Muscle of leg (tissue), 11 donors: ENCODE results near the gene GABBR2. TPM values are rescaled to one million over a fixed set of nuclear protein-coding genes. Genes with fewer than 3 reads are reported as not detected.

ENCODE experiments used
- DNase-seq: peaks from one replicate; pipeline ENCODE4 v3.0.0; 2013
- H3K27ac ChIP-seq: one replicate; pipeline ENCODE4 v1.5.1; 2013; ENCODE audit warnings: mild to moderate bottlenecking, low read length, control low read depth
- H3K27me3 ChIP-seq: one replicate; pipeline ENCODE4 v1.6.1; 2013; ENCODE audit warnings: low read length; ENCODE audit not compliant: control insufficient read depth, insufficient read depth
- H3K36me3 ChIP-seq: one replicate; pipeline ENCODE4 v1.6.1; 2013; ENCODE audit warnings: low read length; ENCODE audit not compliant: control insufficient read depth, insufficient read depth
- H3K4me1 ChIP-seq: one replicate; pipeline ENCODE4 v1.6.1; 2013; ENCODE audit warnings: low read length; ENCODE audit not compliant: control insufficient read depth, insufficient read depth
- H3K4me3 ChIP-seq: one replicate; pipeline ENCODE4 v1.5.1; 2013; ENCODE audit warnings: low read length, control low read depth
- H3K9me3 ChIP-seq: replicated peaks from 2 replicates; pipeline ENCODE4 v1.6.1; 2013; ENCODE audit warnings: low read depth, low read length; ENCODE audit not compliant: control insufficient read depth
- WGBS: methylation state at CpG from one replicate; pipeline ENCODE4 v1.1.5; 2013; ENCODE audit warnings: missing lambda C conversion rate; ENCODE audit not compliant: insufficient coverage; 5-methylcytosine and 5-hydroxymethylcytosine counted together
- polyA plus RNA-seq, 8 donors: library from polyadenylated mRNA; unstranded; fragments of 120-200 nt; gene quantifications; one replicate each; pipeline versions ENCODE4 v1.2.1 to v1.2.3, GENCODE V29; 2013; ENCODE audit warnings: inconsistent platforms in 1 of 8, low replicate concordance in 1 of 8; ENCODE audit not compliant: insufficient read length in 8 of 8, insufficient read depth in 1 of 8
- total RNA-seq: library from RNA; stranded (reverse); fragments of 120-200 nt; gene quantifications from one replicate; pipeline ENCODE4 v1.2.4, GENCODE V29; 2013

Gene GABBR2
- total and polyA plus RNA-seq, 9 donors = 0.35 to 1.6 (median 0.89) TPM

DNA sequence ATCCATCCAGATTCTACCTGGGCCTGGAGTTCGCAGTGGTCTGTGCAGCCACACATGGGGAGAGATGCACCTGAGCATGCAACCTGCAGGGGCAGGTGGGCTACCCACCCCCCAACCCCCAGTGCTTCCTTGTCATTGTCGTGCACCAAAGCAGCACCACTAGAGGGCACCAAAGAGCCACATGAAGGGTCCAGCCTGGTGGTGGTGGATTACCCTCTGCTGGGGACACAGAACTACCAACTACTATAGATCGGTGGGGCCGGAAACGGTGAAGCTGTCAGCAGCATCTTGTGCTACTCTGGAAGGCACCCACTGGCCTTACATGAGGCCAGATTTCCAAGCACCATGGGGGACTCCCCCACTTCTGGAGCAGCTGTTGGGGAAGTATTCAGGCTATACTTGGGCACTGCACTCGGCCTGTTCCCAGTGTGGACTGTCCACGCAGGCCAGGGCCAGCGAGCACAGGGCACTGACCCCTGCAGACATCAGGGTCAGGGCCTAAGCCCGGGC is 393.1 kb downstream of the GABBR2 start:
- Histone ChIP-seq H3K27ac (no peak overlapping the region), H3K36me3 (no peaks in the 10 kb centered on the region)
- WGBS = 44% methylated on average over 5 of the region's 9 CpGs

DNA sequence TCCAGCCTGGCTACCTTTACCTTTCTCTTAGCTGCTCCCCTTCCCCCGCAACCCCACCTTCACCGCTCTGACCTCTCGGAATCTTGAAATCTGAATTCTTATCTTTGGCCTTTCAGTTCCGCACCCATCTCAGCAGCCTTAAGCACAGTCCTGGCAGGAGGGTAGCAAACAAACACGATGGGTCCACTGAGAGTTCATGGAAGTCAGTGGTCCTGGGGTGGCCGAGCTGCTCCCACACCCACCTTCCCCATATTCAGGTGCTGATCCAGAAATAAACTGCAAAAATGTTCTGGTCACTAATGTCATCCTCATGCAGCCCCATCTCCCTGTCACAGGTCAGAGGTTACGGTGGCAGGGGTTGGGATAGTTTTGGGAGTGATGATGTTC is 393.7 kb downstream of the GABBR2 start:
- Histone ChIP-seq H3K4me1 (no peaks in the 10 kb centered on the region), H3K27ac (no peak overlapping the region), H3K9me3 (no peaks in the 10 kb centered on the region), H3K27me3 (peaks cover 2% of the 10 kb centered on the region), H3K36me3 (no peaks in the 10 kb centered on the region), H3K4me3 (no peak overlapping the region)
- DNase-seq = no peak
- WGBS = 82% methylated on average over 6 of the region's 7 CpGs

More for the DNA sequence above, 393.1 kb downstream of the GABBR2 start:
- Histone ChIP-seq H3K4me3 (no peak overlapping the region), H3K27me3 (peaks cover 2% of the 10 kb centered on the region), H3K4me1 (no peaks in the 10 kb centered on the region), H3K9me3 (no peaks in the 10 kb centered on the region)
- peak; percentile 81 for DNase-seq

DNA sequence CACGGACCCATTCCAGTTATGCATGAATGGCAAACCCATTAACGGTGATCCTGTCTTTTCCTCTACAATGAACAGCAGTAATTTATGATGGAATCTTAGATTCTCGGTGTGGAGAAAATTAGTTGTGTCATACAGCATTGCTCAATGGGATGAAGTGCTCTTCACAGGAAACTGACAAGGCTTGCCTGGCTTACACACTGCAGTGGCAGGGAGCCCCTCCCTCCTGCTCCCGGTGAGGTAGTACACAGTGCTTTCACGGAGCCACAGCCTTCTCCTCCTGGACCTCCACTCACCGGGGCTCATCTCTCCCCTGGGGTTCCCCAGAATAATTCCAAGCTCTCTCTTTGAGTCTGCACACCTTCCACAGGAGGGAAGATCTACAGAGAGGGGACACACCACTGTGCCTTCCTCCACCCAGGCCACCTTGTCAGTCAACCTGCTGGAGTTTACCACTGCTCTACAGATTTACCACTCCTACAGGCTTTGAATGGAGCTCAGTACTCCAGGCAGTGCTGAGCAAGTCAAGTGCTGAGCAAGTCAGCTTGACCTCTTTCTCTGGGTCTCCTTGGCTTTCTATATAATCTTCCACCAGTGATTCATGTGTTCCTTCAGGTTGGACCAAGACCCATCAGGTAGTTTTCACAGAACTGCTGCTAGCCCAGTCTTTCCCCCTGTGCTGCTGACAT is 394.2 kb downstream of the GABBR2 start:
- Histone ChIP-seq H3K27ac (no peak overlapping the region), H3K4me3 (no peak overlapping the region), H3K27me3 (peaks cover 2% of the 10 kb centered on the region), H3K4me1 (no peaks in the 10 kb centered on the region), H3K9me3 (no peaks in the 10 kb centered on the region), H3K36me3 (no peaks in the 10 kb centered on the region)
- no peak for DNase-seq
- 34% methylated on average over 3 of the region's 6 CpGs for WGBS

DNA sequence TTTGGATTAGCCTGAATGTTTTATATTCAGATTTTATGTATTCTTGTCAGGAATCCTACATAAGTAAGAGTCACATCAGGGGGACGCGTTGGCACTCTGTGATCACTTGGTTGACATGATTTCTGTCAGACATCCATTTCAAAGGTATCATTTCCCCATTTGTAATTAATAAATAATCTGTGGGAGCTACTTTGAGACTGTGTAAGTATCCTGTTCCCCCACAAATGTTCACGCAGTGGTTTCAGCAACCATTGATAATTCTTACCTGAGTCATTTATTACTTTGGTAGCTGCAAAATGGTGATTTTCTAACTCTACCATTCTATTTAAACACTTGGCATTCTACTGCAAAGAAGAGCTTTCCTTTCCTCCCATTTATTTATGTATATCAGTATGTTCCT is 396.4 kb downstream of the GABBR2 start:
- H3K4me3 ChIP-seq = no peak overlapping the region
- peaks cover 4% of the 10 kb centered on the region for H3K27me3 ChIP-seq
- H3K36me3 ChIP-seq = no peaks in the 10 kb centered on the region
- no CpG with 5 or more reads among the region's 3 CpGs for WGBS
- H3K9me3 ChIP-seq = no peaks in the 10 kb centered on the region
- DNase-seq = no peak
- no peak overlapping the region for H3K27ac ChIP-seq
- H3K4me1 ChIP-seq = no peaks in the 10 kb centered on the region

DNA sequence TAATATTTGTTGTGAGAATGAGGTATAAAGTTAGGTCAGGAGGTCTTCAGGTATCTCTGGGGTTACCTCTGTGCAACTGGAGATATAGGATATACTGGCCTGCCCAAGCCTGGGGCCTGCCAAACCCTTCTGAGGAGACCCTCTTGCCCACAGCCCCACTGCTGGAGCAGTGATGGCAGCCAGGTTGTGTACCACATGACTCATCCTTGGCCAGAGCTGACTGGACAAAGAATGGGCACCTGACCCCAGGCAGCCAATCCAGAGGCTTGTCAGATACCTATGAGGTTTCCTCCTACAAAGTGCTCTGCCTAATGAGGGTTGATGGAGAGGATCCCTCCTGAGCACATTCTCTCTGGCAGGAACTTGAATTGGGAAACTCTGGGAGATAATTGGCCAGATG is 397.2 kb downstream of the GABBR2 start:
- H3K4me3 ChIP-seq = no peak overlapping the region
- no peak for DNase-seq
- no peaks in the 10 kb centered on the region for H3K9me3 ChIP-seq
- no peaks in the 10 kb centered on the region for H3K36me3 ChIP-seq
- H3K27me3 ChIP-seq = peaks cover 4% of the 10 kb centered on the region
- H3K27ac ChIP-seq = no peak overlapping the region
- no peaks in the 10 kb centered on the region for H3K4me1 ChIP-seq

DNA sequence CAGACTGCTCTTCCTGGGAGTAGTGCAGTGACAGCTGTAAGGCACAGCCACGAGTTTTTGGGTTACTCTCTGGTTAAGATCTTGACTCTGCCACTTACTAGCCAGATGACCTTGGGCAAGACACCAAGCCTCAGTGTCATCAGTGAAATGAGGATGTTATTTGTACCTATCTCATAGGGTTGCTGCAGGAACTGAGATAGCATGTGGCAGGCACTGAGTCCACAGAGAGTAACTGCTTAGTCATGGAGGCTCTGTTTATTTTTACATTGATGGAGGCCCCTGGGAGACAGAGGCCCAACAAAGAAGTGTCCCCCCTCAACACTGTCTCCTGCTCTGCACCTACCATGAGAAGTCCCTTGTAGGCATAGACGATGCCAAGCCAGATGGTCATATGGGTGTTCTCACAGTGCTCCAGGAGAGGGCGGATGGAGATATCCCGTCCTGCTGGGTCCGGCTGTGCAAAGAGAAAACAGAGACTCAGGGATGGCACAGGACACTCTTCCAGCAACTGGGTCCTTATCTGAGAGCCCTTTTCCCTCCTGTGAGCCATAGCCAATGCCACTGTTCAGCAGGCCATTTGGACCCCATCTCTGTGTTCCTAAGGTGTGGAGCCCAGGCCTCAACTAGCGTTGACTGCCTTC is 397.9 kb downstream of the GABBR2 start:
- no peak overlapping the region for H3K4me3 ChIP-seq
- H3K9me3 ChIP-seq = no peaks in the 10 kb centered on the region
- H3K27ac ChIP-seq = no peak overlapping the region
- no peaks in the 10 kb centered on the region for H3K4me1 ChIP-seq
- 94% methylated on average over 5 of the region's 6 CpGs for WGBS
- no peak for DNase-seq
- peaks cover 4% of the 10 kb centered on the region for H3K27me3 ChIP-seq
- H3K36me3 ChIP-seq = no peaks in the 10 kb centered on the region

DNA sequence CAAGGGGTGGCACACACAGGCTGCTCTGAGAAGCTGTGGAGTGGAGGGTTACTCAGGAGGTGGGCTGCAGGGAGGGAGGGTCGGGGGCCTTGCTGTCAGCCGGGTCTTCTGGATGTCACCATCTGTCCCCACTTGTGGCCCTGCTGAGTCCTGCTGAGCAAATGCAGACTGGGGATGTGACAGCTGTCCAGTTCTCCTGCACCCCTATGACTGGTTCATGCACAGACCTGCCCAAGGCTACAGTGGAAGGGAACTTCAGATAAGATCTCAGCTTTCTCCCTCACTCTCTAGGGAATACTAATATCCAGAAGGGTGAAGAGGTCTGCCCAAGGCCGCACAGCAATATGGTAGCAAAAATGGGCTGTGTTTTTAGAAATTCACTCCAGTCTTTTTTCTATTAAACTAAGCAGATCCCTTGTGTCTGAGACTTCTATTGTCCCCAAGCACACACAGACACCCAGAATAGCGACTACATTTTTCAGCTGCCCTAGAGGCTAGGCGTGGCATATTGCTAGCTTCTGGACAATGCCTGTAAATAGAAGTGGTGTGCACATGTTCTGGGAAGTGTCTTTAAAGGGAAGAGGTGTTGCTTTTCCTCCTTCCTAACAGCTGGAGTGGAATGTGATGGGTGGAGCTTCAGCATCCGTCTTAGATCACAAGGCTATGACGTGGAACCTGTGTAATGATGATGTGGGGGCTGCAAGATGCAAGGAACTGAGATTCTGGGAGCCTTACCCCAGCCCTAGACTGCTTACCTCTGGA is 402.2 kb downstream of the GABBR2 start:
- no peak overlapping the region for H3K27ac ChIP-seq
- no peaks in the 10 kb centered on the region for H3K36me3 ChIP-seq
- peaks cover 10% of the 10 kb centered on the region for H3K4me1 ChIP-seq
- H3K9me3 ChIP-seq = no peaks in the 10 kb centered on the region
- H3K27me3 ChIP-seq = peaks cover 2% of the 10 kb centered on the region
- peak; percentile 15 for DNase-seq
- H3K4me3 ChIP-seq = no peak overlapping the region
- 17% methylated on average over 1 of the region's 7 CpGs for WGBS

DNA sequence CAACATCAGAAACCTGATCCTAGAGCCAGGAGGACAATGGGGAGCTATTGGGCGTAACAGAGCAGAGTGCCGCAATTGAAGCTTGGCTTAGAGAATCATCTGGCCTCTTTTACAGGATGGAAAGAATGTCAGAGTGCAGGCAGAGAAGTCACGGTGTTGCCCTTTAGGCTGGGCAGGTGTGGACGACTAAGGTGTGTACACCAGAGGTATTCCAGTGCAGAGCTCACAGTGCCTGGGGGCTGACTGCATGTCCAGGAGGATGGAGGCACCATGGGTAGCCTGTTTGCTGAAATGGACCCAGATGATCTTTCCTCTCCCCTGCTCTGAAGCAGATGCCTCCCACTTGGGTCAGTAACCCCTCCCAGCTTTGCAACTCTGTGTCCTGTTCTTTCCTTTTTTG is 404.4 kb downstream of the GABBR2 start:
- DNase-seq = no peak
- WGBS = 83% methylated on average over 4 of the region's 4 CpGs

DNA sequence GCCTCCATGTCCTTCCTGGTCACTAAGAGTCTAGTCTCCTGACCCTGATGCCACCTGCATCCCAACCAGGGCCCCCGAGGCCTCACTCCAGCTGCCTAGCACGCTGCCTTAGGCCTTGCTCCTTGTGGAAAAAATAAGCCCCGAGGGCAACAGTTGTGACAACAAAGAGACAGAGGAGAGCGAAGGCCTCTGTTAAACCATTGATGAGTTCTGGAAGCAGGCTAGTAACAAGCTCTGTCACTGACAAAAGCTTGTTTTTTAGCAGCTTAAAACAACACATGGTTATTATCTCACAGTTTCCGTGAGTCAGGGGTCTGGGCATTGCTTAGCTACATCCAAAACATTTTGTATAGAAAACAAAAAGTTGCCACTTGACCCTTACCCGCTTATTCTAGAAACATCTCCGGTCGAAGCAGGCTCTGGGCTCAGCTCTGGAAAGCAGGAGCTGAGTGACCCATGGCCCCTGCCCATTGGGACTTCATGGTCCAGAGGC is 405.1 kb downstream of the GABBR2 start:
- peaks cover 10% of the 10 kb centered on the region for H3K4me1 ChIP-seq
- 62% methylated on average over 4 of the region's 8 CpGs for WGBS
- H3K36me3 ChIP-seq = no peaks in the 10 kb centered on the region
- no peak overlapping the region for H3K27ac ChIP-seq
- H3K9me3 ChIP-seq = no peaks in the 10 kb centered on the region
- H3K27me3 ChIP-seq = no peaks in the 10 kb centered on the region
- no peak overlapping the region for H3K4me3 ChIP-seq
- DNase-seq = peak; percentile 8

More for the DNA sequence above, 404.4 kb downstream of the GABBR2 start:
- peaks cover 2% of the 10 kb centered on the region for H3K27me3 ChIP-seq
- H3K27ac ChIP-seq = no peak overlapping the region
- peaks cover 10% of the 10 kb centered on the region for H3K4me1 ChIP-seq
- no peak overlapping the region for H3K4me3 ChIP-seq
- H3K36me3 ChIP-seq = no peaks in the 10 kb centered on the region
- no peaks in the 10 kb centered on the region for H3K9me3 ChIP-seq
